ENCODE results near the gene TRPV3.
"Not testable (repeated sequence)": the region's sequence is repeated elsewhere in the genome, so short reads cannot be mapped to it uniquely, and the experiment has no call there.

TRPV3 gene

GRCh38 chr17:3514873-3515272, 42.7 kb downstream of the TRPV3 start:
- DNase-seq: no peak

- DNase-seq: not testable (repeated sequence)
Measured at GRCh38 chr17:3514167-3514566, 43.4 kb downstream of the TRPV3 start.

- no peak for DNase-seq
Measured at GRCh38 chr17:3513305-3514035, 44.1 kb downstream of the TRPV3 start.

- no peak for DNase-seq
Measured at GRCh38 chr17:3512505-3513171, 45.0 kb downstream of the TRPV3 start.

- DNase-seq: no peak
Measured at GRCh38 chr17:3511852-3512504, 45.6 kb downstream of the TRPV3 start.

- DNase-seq: no peak
Measured at GRCh38 chr17:3510090-3510489, 47.5 kb downstream of the TRPV3 start.

- DNase-seq: no peak
Measured at GRCh38 chr17:3507869-3508268, 49.7 kb downstream of the TRPV3 start.

GRCh38 chr17:3507071-3507470, 50.5 kb downstream of the TRPV3 start:
- DNase-seq: no peak

- DNase-seq: no peak
Measured at GRCh38 chr17:3506054-3506453, 51.6 kb downstream of the TRPV3 start.

GRCh38 chr17:3505008-3505407, 52.6 kb downstream of the TRPV3 start:
- no peak for DNase-seq

GRCh38 chr17:3503285-3503684, 54.3 kb downstream of the TRPV3 start:
- no peak for DNase-seq

GRCh38 chr17:3502466-3502865, 55.1 kb downstream of the TRPV3 start:
- DNase-seq: no peak

- DNase-seq: no peak
Measured at GRCh38 chr17:3501344-3501743, 56.3 kb downstream of the TRPV3 start.

- DNase-seq: no peak
Measured at GRCh38 chr17:3497101-3497500, 60.5 kb downstream of the TRPV3 start.

GRCh38 chr17:3485481-3486068, 72.0 kb downstream of the TRPV3 start:
- no peak for DNase-seq

GRCh38 chr17:3482852-3483251, 74.8 kb downstream of the TRPV3 start:
- DNase-seq: no peak

GRCh38 chr17:3479988-3480387, 77.6 kb downstream of the TRPV3 start:
- no peak for DNase-seq

GRCh38 chr17:3475812-3476610, 81.6 kb downstream of the TRPV3 start, which contains the start of gene ASPA:
Gene ASPA, plus strand, starts transcription at chr17:3475997. Its CDS starts 163 bp downstream, at chr17:3476160.
- DNase-seq: no peak

- no peak for DNase-seq
Measured at GRCh38 chr17:3475251-3475685, 82.3 kb downstream of the TRPV3 start.

GRCh38 chr17:3474212-3474611, 83.4 kb downstream of the TRPV3 start:
- no peak for DNase-seq

- DNase-seq: no peak
Measured at GRCh38 chr17:3472137-3472536, 85.5 kb downstream of the TRPV3 start.

- no peak for DNase-seq
Measured at GRCh38 chr17:3471599-3471998, 86.0 kb downstream of the TRPV3 start, which contains the start of gene SPATA22. Gene SPATA22, minus strand, starts transcription at chr17:3471819. Its CDS starts 2,494 bp downstream, at chr17:3469325.

- DNase-seq: no peak
Measured at GRCh38 chr17:3469529-3469928, 88.1 kb downstream of the TRPV3 start.
